Hematopoietic multipotent progenitor cell treated with erythropoietin and hydrocortisone succinate and interleukin-3 and kit ligand, for 4 days (in vitro differentiated cells): ENCODE measurements around the gene SMURF1.
"Not testable (repeated sequence)": the region's sequence is repeated elsewhere in the genome, so short reads cannot be mapped to it uniquely, and the experiment has no call there.

Source experiments
- DNase-seq: peaks from one replicate; pipeline ENCODE4 v3.0.0-alpha.2; 2015

SMURF1 gene

GRCh38 chr7:99118077-99118476 lies 25.8 kb downstream of the SMURF1 start:
- no peak for DNase-seq

GRCh38 chr7:99116144-99116543 lies 27.8 kb downstream of the SMURF1 start:
- no peak for DNase-seq

DNA sequence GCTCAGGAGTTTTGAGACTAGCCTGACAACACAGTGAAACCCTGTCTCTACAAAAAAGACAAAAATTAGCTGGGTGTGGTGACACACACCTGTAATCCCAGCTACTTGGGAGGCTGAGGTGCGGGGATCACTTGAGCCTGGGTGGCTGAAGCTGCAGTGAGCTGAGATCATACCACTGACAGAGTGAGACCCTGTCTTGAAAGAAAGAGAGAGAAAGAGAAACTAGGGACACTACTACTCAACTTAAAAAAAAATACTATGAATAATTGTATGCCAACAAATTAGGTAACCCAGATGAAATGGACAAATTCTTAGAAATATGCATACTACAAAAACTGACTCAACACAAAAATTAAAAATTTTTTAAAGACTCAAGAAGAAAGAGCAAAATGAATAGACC lies 28.5 kb downstream of the SMURF1 start:
- DNase-seq: no peak

DNA sequence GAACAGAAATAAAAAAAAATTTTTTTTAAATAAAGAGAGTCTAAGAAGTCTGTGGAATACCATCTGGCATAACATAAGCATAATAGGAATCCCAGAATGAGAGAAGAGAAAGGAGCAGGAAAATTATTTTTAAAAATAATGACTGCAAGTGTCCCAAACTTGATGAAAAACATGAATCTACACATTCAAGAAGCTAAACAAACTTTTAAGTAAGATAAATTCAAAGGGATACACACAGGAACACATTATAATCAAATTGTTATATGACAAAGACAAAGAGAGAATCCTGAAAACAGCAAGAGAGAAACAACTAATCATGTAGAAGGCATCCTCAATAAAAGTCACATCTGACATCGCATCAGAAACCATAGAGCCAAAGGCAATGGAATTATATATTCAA lies 30.9 kb downstream of the SMURF1 start:
- no peak for DNase-seq

GRCh38 chr7:99112097-99112496 lies 31.8 kb downstream of the SMURF1 start:
- DNase-seq: no peak

DNA sequence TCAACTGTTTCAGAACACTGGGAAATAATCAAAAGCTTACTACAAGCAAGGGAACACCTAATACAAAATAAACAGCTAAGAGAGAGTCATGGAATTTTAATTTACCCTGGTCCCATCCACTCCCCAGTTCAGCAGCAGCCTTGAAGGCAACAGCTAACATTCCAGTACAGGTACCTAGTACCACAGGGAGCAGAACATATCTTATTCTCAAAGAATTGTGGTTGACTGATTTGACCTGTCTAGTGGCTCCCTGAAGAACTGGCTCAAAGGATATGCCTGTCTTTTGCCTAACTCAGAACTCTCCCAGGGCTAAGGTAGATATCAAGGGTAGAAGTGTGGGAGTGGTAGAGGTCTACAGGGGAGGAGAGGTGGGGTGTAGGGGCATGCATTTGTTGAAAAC lies 32.3 kb downstream of the SMURF1 start:
- DNase-seq: no peak

DNA sequence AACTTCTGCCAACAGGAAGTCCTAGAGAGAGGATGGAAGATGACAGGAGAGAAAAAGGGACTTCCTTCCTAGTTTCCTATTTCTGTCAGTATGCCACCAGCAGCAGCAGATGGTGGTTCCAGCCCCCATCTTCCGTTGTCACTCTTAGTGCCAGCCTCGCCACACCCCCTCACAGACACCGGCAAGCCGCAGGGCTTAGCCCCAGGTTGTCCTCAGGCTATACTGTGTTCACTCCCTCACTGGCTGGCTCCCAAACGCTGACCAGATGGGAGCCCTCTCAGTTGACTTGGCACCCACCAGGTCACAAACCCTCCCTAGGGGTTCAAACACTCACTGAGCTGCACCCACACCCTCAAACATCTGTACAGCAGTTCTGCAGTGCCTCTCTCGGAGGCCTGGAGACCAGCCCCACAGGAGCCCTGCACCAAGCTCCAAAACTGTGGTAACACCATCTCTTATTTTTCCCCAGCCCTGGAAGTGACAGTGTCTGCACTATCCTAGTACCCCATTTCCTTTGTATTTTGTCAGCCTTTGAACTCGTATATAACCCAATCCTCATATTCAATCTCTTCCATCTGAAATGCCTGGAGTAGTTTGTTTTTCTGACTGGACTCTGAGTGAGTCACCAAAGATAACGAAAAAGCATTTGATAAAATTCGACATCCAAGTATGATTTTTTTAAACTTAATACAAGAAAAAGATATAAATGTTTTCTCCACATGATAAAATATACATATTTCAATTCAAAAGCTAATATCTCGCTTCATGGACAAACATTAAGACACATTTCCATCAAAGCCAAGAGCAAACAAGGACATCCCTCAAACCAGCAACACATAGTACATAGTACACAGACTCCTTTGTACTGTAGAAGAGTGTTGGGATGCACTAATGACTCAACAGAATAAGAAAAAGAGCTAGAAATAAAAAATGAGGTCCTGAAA lies 34.5 kb downstream of the SMURF1 start:
- peak; percentile 63 for DNase-seq

DNA sequence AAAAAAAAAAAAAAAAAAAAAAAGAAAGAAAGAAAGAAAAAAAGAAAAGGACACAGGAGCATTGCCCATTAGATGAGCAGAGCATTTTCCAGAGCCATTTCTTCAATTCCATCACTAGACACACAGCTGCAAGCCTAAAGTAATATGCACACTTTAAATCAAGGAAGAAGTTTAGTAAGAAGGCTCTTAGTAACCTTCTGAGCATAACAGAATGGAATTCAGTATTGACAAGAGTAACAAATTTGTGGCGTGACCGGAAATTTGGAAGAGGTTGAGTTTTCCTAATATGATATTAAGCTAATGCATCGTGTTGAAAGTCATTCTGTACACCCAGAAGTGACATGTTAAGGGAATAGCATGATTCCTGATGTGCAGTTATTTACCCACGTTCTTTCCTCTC lies 35.3 kb downstream of the SMURF1 start:
- no peak for DNase-seq

GRCh38 chr7:99106821-99107241 lies 37.1 kb downstream of the SMURF1 start:
- DNase-seq: no peak

DNA sequence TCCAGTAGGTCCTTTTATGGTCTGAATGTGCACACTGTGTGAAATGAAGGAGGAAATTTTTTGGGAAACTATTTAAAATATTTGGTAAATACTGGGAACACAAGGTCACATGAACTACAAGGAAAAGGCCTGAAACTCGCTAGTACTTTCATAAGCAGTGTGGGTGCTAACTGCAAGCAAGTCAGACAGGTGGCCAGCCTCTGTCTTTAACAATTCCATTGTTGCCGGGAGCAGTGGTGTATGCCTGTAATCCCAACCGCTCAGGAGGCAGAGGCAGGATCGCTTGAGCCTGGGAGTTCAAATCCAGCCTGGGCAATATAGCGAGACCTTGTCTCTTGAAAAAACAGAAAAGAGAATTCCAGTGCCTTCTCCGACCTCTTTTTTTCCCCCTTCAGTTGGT lies 37.5 kb downstream of the SMURF1 start:
- DNase-seq: no peak

GRCh38 chr7:99105756-99106155 lies 38.2 kb downstream of the SMURF1 start:
- no peak for DNase-seq

- DNase-seq: no peak
Measured at GRCh38 chr7:99104631-99105030, 39.3 kb downstream of the SMURF1 start.

- not testable (repeated sequence) for DNase-seq
Measured at GRCh38 chr7:99103836-99104235, 40.1 kb downstream of the SMURF1 start.

DNA sequence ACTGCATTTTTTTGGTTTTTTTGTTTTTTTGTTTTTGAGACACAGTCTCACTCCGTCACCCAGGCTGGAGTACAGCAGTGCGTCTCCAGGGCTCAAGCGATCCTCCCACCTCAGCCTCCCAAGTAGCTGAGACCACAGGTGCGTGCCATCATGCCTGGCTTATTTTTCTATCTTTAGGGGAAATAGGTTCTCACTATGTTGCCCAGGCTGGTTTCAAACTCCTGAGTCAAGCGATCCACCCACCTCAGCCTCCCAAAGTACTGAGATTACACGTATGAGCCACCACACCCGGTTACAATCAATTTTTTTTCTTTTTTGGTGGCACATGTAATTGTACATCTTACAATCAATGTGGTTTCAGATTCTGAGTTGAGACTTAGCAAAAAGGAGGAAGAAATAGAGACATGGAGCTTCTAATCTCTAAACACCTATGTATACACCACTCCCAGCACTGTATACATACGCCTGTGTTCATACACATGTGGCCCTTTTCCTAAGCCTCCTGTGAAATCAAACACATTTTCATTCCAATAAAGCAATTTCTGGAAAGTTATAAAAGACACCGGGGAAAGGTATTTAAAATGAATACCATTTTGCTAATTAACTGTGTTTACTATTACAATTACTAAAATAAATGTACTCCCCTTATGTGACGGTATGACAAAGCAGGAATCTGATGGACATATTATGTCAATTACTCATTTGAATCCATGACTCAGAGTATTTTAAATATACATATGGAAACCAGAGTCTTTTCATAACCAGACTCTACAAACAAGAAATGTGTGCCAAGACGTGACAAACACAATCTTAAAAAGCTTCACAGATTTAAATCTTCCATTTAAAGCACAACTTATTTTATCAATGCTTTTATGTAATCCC lies 40.9 kb downstream of the SMURF1 start:
- no peak for DNase-seq

DNA sequence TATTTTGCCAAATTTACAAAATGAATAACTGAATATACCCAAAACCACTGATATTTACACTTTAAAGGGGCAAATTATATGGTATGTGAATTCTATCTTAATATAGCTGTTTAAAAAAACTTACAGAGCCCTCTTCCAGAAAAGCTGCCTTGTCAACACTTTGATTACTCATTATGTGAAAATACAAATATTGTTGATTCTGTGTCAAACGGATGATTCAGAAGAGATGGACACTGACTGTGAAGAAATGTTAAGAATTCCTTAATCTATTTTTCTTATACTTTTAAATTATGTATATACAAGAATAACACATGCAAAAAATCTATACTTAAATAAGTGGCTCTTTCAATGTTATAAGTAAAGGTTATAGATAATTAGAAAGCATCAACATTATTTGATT lies 41.5 kb downstream of the SMURF1 start:
- no peak for DNase-seq

DNA sequence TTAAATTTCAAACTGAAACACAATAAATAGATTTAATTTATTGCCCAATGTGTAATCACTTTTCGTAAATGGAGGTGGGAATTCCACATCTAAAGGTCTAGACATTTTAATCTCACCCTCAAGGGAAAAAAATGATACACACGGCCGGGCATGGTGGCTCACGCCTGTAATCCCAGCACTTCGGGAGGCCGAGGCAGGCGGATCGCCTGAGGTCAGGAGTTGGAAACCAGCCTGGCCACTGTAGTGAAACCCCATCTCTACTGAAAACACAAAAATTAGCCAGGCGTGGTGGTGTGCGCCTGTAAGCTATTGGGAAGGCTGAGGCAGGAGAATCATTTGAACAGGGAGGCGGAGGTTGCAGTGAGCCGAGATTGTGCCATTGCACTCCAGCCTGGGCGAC lies 42.4 kb downstream of the SMURF1 start:
- DNase-seq: not testable (repeated sequence)

DNA sequence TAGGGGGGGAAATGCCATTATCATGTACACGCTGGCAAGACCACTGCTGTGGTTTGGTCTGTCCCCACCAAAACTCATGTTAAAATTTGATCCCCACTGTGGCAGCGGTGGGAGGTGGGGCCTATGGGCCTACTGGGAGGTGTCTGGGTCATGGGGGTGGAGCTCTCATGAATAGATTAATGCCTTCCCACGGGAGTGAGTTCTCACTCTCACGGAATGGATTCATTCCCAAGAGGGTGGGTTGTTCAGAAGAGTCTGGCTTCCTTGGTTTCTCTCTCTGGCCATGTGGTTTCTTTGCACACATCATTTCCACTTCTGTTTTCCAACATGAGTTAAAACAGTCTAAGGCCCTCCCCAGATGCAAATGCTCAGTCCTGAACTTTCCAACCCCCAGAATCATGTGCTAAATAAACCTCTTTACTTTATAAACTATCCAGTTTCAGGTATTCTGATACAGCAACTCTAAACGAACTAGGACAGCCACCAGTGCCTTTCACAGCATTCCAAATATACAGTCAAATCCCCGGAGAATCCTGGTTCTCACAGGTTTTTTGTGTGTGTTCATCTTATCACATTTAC lies 44.3 kb downstream of the SMURF1 start:
- DNase-seq: no peak

GRCh38 chr7:99098824-99099498 lies 44.9 kb downstream of the SMURF1 start:
- DNase-seq: no peak

GRCh38 chr7:99098286-99098823 lies 45.6 kb downstream of the SMURF1 start:
- no peak for DNase-seq

GRCh38 chr7:99097730-99098129 lies 46.2 kb downstream of the SMURF1 start:
- DNase-seq: no peak

GRCh38 chr7:99096124-99096887 lies 47.6 kb downstream of the SMURF1 start:
- DNase-seq: no peak

DNA sequence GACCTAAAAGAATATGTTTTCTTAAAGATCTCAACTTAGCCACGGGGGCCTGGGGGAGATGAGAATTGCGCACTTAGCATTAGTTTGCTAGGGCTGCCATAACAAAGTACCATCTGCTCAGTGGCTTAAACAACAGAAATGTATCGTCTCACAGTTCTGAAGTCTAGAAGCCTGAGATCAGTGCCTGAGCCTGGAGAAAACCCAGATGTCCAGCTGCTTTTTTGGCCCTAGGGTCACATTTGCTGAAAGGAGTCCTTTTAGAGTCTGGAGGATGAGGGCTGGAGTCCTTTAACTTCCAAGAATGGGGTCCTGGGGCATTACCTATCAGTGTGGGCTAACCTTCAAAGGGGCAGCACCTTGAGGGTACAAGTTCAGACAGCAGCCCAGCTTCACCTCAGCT lies 48.2 kb downstream of the SMURF1 start:
- DNase-seq: no peak
